Choroid plexus epithelial cell (primary cell): ENCODE results near the gene SIGLEC1.

Source experiments
- DNase-seq: peaks from one replicate; pipeline ENCODE4 v3.0.0-alpha.2; 2010; ENCODE audit warnings: low read depth
- H3K4me3 ChIP-seq: 2 replicates; pipeline ENCODE4 v1.5.1; 2011; ENCODE audit warnings: low read depth, mild to moderate bottlenecking, control low read depth, low read length, moderate library complexity
- TF ChIP-seq, protein P1 (sequence below): conservative IDR thresholded peaks from 2 replicates; pipeline ENCODE4 v1.5.1; 2011; ENCODE audit warnings: low read depth, mild to moderate bottlenecking, control low read depth, inconsistent platforms, low read length, moderate library complexity

SIGLEC1 gene

GRCh38 chr20:3712279-3712873 lies at the start of gene SIGLEC1:
TSS of gene SIGLEC1 (minus strand) at chr20:3712600. CDS start at chr20:3707128, 5,472 bp downstream.
- no peak within 1 kb of the TSS for H3K4me3 ChIP-seq
- TF ChIP-seq, protein P1, sequence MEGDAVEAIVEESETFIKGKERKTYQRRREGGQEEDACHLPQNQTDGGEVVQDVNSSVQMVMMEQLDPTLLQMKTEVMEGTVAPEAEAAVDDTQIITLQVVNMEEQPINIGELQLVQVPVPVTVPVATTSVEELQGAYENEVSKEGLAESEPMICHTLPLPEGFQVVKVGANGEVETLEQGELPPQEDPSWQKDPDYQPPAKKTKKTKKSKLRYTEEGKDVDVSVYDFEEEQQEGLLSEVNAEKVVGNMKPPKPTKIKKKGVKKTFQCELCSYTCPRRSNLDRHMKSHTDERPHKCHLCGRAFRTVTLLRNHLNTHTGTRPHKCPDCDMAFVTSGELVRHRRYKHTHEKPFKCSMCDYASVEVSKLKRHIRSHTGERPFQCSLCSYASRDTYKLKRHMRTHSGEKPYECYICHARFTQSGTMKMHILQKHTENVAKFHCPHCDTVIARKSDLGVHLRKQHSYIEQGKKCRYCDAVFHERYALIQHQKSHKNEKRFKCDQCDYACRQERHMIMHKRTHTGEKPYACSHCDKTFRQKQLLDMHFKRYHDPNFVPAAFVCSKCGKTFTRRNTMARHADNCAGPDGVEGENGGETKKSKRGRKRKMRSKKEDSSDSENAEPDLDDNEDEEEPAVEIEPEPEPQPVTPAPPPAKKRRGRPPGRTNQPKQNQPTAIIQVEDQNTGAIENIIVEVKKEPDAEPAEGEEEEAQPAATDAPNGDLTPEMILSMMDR: no peak
- no peak for DNase-seq

DNA sequence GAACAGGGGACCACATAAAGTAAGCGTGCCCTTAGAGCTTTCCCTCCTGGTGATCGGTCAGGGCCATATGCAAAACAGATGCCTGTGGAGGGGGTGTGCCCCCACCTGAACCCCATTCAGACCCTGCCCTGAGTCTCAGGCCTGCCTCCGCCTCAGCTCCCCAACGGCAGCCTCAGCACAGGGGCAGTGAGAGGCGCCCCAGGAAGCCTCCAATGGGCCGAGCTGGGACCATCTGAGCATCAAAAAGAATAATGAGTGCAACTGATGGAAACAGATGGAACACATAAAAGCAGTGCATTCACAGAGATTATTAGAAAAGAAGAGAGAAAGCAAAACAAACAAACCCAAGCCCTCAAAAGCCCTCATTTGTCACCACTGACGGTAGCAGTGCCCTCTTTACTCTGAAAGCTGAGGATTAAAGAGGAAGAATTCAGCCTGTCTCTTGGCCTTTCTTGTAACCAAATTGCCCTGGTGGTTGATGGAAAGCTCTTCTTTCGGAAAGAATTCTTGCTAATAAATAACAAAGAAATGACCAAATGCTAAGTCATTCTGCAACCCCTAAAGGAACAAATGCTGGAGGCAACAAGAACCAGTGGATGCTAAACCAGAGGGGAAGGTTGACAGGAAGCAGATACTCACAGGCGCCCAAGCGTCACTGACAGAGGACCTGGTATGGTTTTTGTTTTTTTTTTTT lies 48.4 kb upstream of the SIGLEC1 start:
- H3K4me3 ChIP-seq: no peak overlapping the region
- TF ChIP-seq, protein P1: no peak
- no peak for DNase-seq

GRCh38 chr20:3759884-3760283 lies 47.5 kb upstream of the SIGLEC1 start:
- TF ChIP-seq, protein P1: no peak
- H3K4me3 ChIP-seq: no peak overlapping the region
- no peak for DNase-seq

DNA sequence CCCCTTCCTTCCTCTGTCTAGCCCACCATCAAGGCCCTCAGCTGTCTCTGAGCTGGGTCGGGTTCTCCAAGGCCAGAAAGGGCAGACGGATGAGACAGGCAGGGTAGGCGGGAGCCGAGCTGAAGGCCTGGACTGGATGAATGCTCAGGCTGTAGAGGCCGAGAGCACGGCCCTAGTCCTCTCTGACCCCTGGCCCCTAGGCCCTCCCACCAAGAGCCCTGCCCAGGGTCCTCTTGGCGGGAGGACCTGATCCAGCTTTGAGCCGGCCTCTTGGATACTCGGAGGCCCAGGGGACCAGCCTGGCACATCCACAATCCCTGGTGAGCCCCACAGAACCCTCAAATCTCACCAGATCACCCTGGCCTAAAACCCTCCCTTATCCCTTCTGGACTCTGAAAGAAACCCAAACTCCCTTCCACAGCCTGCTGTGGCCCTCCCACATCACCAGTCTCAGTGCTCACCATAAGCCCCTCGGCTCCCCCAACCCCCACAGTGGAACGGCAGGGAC lies 47.0 kb upstream of the SIGLEC1 start:
- TF ChIP-seq, protein P1: no peak

GRCh38 chr20:3758566-3758965 lies 46.2 kb upstream of the SIGLEC1 start:
- TF ChIP-seq, protein P1: no peak

More for the DNA sequence above, 47.0 kb upstream of the SIGLEC1 start:
- H3K4me3 ChIP-seq: no peak overlapping the region
- no peak for DNase-seq

DNA sequence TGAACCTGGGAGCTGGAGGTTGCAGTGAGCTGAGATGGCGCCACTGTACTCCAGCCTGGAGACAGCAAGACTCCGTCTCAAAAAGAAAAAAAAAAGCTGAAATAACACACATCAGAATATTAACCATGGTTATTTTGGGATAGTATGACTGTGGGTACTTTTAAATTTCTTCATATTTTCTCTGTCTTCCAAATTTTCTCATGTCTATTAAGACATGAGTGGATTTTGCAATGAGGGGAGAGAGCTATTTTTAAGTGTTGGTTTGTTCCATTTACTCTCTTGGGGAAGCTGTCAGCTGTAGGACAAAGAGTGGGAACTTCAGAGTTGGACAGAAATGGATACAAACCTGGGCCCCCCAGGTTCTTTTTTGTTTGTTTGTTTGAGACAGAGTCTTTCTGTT lies 44.9 kb upstream of the SIGLEC1 start:
- TF ChIP-seq, protein P1: no peak
- no peak overlapping the region for H3K4me3 ChIP-seq
- no peak for DNase-seq

More at GRCh38 chr20:3758566-3758965, 46.2 kb upstream of the SIGLEC1 start:
- H3K4me3 ChIP-seq: no peak overlapping the region
- DNase-seq: no peak
